SH-SY5Y (cell line): ENCODE results near the gene PLPP4.

Experiments used
- GATA2 ChIP-seq: IDR thresholded peaks from 2 replicates; pipeline ENCODE4 v1.6.1; 2011; ENCODE audit warnings: mild to moderate bottlenecking, low read depth, low read length
- GATA3 ChIP-seq: IDR thresholded peaks from 2 replicates; pipeline ENCODE4 v1.6.1; 2011; ENCODE audit warnings: low read depth, mild to moderate bottlenecking, low read length, moderate library complexity

DNA sequence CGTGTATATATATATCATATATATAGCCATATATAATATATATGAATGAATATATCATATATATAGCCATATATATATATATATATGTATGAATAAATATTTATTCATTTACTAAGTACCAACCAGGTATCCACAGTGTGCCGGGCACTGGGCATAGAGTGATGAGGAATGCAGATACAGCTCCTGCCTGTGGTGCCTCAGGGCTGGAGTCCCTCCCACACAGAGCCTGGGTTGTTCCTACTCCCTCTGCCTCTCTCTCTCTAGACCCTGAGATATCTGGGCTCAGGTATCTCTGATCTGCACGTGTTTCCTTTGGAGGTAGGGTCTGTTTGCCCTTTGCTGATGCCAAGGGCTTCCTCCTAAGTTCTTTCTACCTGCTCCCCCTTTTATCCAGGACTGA is 1.4 kb upstream of the PLPP4 start:
- no peak for TF ChIP-seq GATA3
- TF ChIP-seq GATA2, result no peak
